GM23338 (cell line): ENCODE measurements around the gene IMMP2L. TPM values are rescaled to one million over a fixed set of nuclear protein-coding genes. Genes with fewer than 3 reads are reported as not detected.
A peak's percentile ranks its signal among the peaks of the same experiment; 100 is the strongest.

Source experiments
- ATAC-seq: fragments of 200-7000 bp; cut with Tn5 transposase; 3 replicates; pipeline ENCODE4 v1.9.1; 2020
- DNase-seq: peaks from one replicate; pipeline ENCODE4 v3.0.0-alpha.2; 2015; ENCODE audit warnings: low spot score
- H2AFZ ChIP-seq: fragments of 200-600 bp; sonication (generic); 2 replicates; pipeline ENCODE4 v1.8.0; 2016; ENCODE audit warnings: antibody characterized with exemption, mild to moderate bottlenecking, moderate library complexity
- H3F3A ChIP-seq: fragments of 200-600 bp; sonication (generic); replicated peaks from 2 replicates; pipeline ENCODE4 v1.8.0; 2017; ENCODE audit warnings: antibody characterized with exemption, mixed run types, low read depth
- H3K27ac ChIP-seq: fragments of 200-600 bp; sonication (generic); 2 replicates; pipeline ENCODE4 v1.6.1; 2016; ENCODE audit warnings: low read depth
- H3K27me3 ChIP-seq: fragments of 200-600 bp; sonication (generic); 2 replicates; pipeline ENCODE4 v1.8.0; 2016; ENCODE audit warnings: mild to moderate bottlenecking, mixed run types, moderate library complexity; ENCODE audit not compliant: insufficient read depth
- H3K36me3 ChIP-seq: fragments of 200-600 bp; sonication (generic); 2 replicates; pipeline ENCODE4 v1.8.0; 2016; ENCODE audit warnings: mild to moderate bottlenecking; ENCODE audit not compliant: insufficient read depth
- H3K4me1 ChIP-seq: fragments of 200-600 bp; sonication (generic); 2 replicates; pipeline ENCODE4 v1.8.0; 2016; ENCODE audit warnings: mild to moderate bottlenecking, moderate library complexity; ENCODE audit not compliant: insufficient read depth
- H3K4me2 ChIP-seq: fragments of 200-600 bp; sonication (generic); 2 replicates; pipeline ENCODE4 v1.7.1; 2017; ENCODE audit warnings: mixed run types
- H3K4me3 ChIP-seq: fragments of 200-600 bp; sonication (generic); 2 replicates; pipeline ENCODE4 v1.6.1; 2016; ENCODE audit warnings: mixed run types
- H3K79me2 ChIP-seq: fragments of 200-600 bp; sonication (generic); replicated peaks from 2 replicates; pipeline ENCODE4 v1.8.0; 2017; ENCODE audit warnings: mild to moderate bottlenecking; ENCODE audit not compliant: insufficient read depth
- H3K9me2 ChIP-seq: fragments of 200-600 bp; sonication (generic); 2 replicates; pipeline ENCODE4 v1.8.0; 2017; ENCODE audit not compliant: insufficient read depth
- H4K20me1 ChIP-seq: fragments of 200-600 bp; sonication (generic); replicated peaks from 2 replicates; pipeline ENCODE4 v1.8.0; 2017; ENCODE audit warnings: mild to moderate bottlenecking; ENCODE audit not compliant: insufficient read depth
- H3K27ac Mint-ChIP-seq: 2 replicates; pipeline ENCODE4 v1.8.0; 2020; ENCODE audit warnings: inconsistent platforms, mild to moderate bottlenecking, moderate library complexity, mixed read lengths
- H3K27me3 Mint-ChIP-seq: 3 replicates; pipeline ENCODE4 v1.8.0; 2022; ENCODE audit warnings: low read depth, mild to moderate bottlenecking, moderate library complexity, mixed read lengths, inconsistent platforms; ENCODE audit not compliant: insufficient read depth, poor library complexity
- H3K36me3 Mint-ChIP-seq: 3 replicates; pipeline ENCODE4 v1.8.0; 2021; ENCODE audit warnings: low read depth, mild to moderate bottlenecking, inconsistent platforms, moderate library complexity, mixed read lengths
- H3K4me1 Mint-ChIP-seq: 3 replicates; pipeline ENCODE4 v1.8.0; 2020; ENCODE audit warnings: mild to moderate bottlenecking, inconsistent platforms, mixed read lengths
- H3K4me3 Mint-ChIP-seq: 3 replicates; pipeline ENCODE4 v1.8.0; 2021; ENCODE audit warnings: moderate library complexity, mild to moderate bottlenecking, inconsistent platforms, mixed read lengths
- H3K9me3 Mint-ChIP-seq: 3 replicates; pipeline ENCODE4 v1.8.0; 2020; ENCODE audit warnings: moderate library complexity, mild to moderate bottlenecking, inconsistent platforms, mixed read lengths
- CREB1 ChIP-seq: fragments of 250-450 bp; sonication (Bioruptor Pico); IDR thresholded peaks from 2 replicates; pipeline ENCODE4 v1.5.0; 2020; ENCODE audit warnings: low read depth, mild to moderate bottlenecking, moderate library complexity
- CTCF ChIP-seq, 2 experiments: fragments of 200-600 bp in 1 of 2; sonication (generic) in 1 of 2; conservative IDR thresholded peaks; 2 replicates each; pipeline versions ENCODE4 v1.5.1 to v1.6.1; 2016 to 2017; ENCODE audit warnings: antibody characterized with exemption in 2 of 2, low read depth in 2 of 2, mild to moderate bottlenecking in 2 of 2, moderate library complexity in 1 of 2
- EZH2 ChIP-seq: fragments of 200-600 bp; sonication (generic); IDR thresholded peaks from one replicate; pipeline ENCODE4 v1.8.0; 2017; ENCODE audit warnings: antibody characterized with exemption, mild to moderate bottlenecking, low read depth; ENCODE audit not compliant: unreplicated experiment
- EZH2phosphoT487 ChIP-seq: fragments of 200-600 bp; sonication (generic); IDR thresholded peaks from one replicate; pipeline ENCODE4 v1.8.1; 2018; ENCODE audit warnings: antibody characterized with exemption; ENCODE audit not compliant: unreplicated experiment
- JUNB ChIP-seq: IDR thresholded peaks from one replicate; pipeline ENCODE4 v1.6.1; 2016; ENCODE audit warnings: antibody characterized with exemption; ENCODE audit not compliant: unreplicated experiment
- POLR2AphosphoS5 ChIP-seq: IDR thresholded peaks from 2 replicates; pipeline ENCODE4 v1.6.1; 2016; ENCODE audit warnings: antibody characterized with exemption, low read depth
- STAT1 ChIP-seq: IDR thresholded peaks from one replicate; pipeline ENCODE4 v1.6.1; 2016; ENCODE audit warnings: antibody characterized with exemption; ENCODE audit not compliant: unreplicated experiment
- ZNF114 ChIP-seq: fragments of 250-450 bp; sonication (Bioruptor Pico); IDR thresholded peaks from 2 replicates; pipeline ENCODE4 v1.5.0; 2020; ENCODE audit warnings: mild to moderate bottlenecking, moderate library complexity
- ZNF331 ChIP-seq: fragments of 250-450 bp; sonication (Bioruptor Pico); IDR thresholded peaks from 2 replicates; pipeline ENCODE4 v1.5.0; 2020; ENCODE audit warnings: low read depth, mild to moderate bottlenecking, moderate library complexity
- polyA plus RNA-seq: library from polyadenylated mRNA; unstranded; fragments of >200 nt; fragmentation: Nextera tagmentation; extraction: Ambion mirVana; gene quantifications from 2 replicates; pipeline ENCODE4 v1.2.1, GENCODE V29; 2016
- total RNA-seq: library from RNA; depleted of rRNA; stranded (reverse); fragments of >200 nt; shearing (Covaris generic); gene quantifications from 2 replicates; pipeline ENCODE4 v1.2.3, GENCODE V29; 2014

IMMP2L gene
- total and polyA plus RNA-seq, 2 experiments from 2014 or later = 7.3 to 14.0 TPM

- Histone ChIP-seq H3K27ac (no peak overlapping the region), H3K36me3 (no peaks in the 10 kb centered on the region), H3K79me2 (no peaks in the 10 kb centered on the region), H3K27me3 (no peaks in the 10 kb centered on the region), H3K9me2 (no peaks in the 10 kb centered on the region), H3K4me2 (no peak overlapping the region), H3K4me1 (no peaks in the 10 kb centered on the region), H4K20me1 (no peaks in the 10 kb centered on the region), H3K4me3 (no peak overlapping the region), H3F3A (no peaks in the 10 kb centered on the region), H2AFZ (no peak overlapping the region)
- ATAC-seq = no peak
- Mint-ChIP-seq H3K4me1 (no peaks in the 10 kb centered on the region), H3K27me3 (no peaks in the 10 kb centered on the region), H3K4me3 (no peak overlapping the region), H3K27ac (no peak overlapping the region), H3K9me3 (no peaks in the 10 kb centered on the region), H3K36me3 (peaks cover 2% of the 10 kb centered on the region; the same call in 1 of the 3 replicates)
- TF ChIP-seq CREB1 (CRISPR knock-in tag) (no peak), ZNF114 (CRISPR knock-in tag) (no peak), POLR2AphosphoS5 (no peak), CTCF (conservative IDR thresholded peaks at IDR 0.05; ENCODE audit: low read depth in 2 of 2) (peak; percentile 72 to 82), EZH2 (no peak), ZNF331 (CRISPR knock-in tag) (no peak), STAT1 (no peak)
- peak; percentile 62 for DNase-seq
Observed at GRCh38 chr7:111486472-111487142, 75.7 kb downstream of the IMMP2L start.

GRCh38 chr7:111485701-111486380 lies 76.5 kb downstream of the IMMP2L start:
- no peaks in the 10 kb centered on the region for H3K4me1 Mint-ChIP-seq
- Histone ChIP-seq H3K4me2 (no peak overlapping the region), H3K27me3 (no peaks in the 10 kb centered on the region), H3K27ac (no peak overlapping the region), H3F3A (no peaks in the 10 kb centered on the region), H3K36me3 (no peaks in the 10 kb centered on the region), H2AFZ (no peak overlapping the region), H3K4me1 (no peaks in the 10 kb centered on the region), H4K20me1 (no peaks in the 10 kb centered on the region), H3K9me2 (no peaks in the 10 kb centered on the region), H3K4me3 (no peak overlapping the region), H3K79me2 (no peaks in the 10 kb centered on the region)
- H3K9me3 Mint-ChIP-seq = no peaks in the 10 kb centered on the region
- peaks cover 2% of the 10 kb centered on the region; the same call in 1 of the 3 replicates for H3K36me3 Mint-ChIP-seq
- TF ChIP-seq JUNB = no peak
- no peak overlapping the region for H3K27ac Mint-ChIP-seq
- no peak for ATAC-seq
- H3K4me3 Mint-ChIP-seq = no peak overlapping the region
- H3K27me3 Mint-ChIP-seq = no peaks in the 10 kb centered on the region
- DNase-seq = no peak

DNA sequence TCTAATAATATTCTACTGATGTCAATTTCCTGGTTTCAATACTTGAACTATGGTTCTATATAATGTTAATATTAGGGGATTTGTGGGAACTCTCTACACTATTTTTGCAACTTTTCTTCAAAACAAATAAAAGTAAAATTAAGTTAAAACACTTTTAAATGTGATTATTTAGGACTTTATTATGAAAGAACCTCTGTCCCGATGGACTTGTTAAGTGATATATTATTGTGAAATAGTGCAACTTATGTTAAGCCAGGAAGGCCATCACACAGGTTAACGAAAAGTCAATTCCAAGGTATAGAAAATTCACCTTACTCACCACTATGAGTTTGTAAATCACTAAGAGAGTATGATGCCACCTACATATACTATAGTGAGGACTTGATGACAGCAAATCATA lies 79.2 kb downstream of the IMMP2L start:
- H3K27me3 ChIP-seq = no peaks in the 10 kb centered on the region
- H3K27ac ChIP-seq = no peak overlapping the region
- H3K36me3 ChIP-seq = no peaks in the 10 kb centered on the region
- no peak for DNase-seq
- no peaks in the 10 kb centered on the region for H3K4me1 ChIP-seq
- H3K4me2 ChIP-seq = no peak overlapping the region
- no peaks in the 10 kb centered on the region for H3F3A ChIP-seq
- Mint-ChIP-seq H3K27ac (no peak overlapping the region), H3K36me3 (no peaks in the 10 kb centered on the region), H3K4me1 (no peaks in the 10 kb centered on the region), H3K9me3 (no peaks in the 10 kb centered on the region; the same call in 2 of the 3 replicates), H3K4me3 (no peak overlapping the region), H3K27me3 (no peaks in the 10 kb centered on the region)
- H4K20me1 ChIP-seq = no peaks in the 10 kb centered on the region
- H2AFZ ChIP-seq = no peak overlapping the region
- no peak overlapping the region for H3K4me3 ChIP-seq
- H3K79me2 ChIP-seq = no peaks in the 10 kb centered on the region
- no peaks in the 10 kb centered on the region for H3K9me2 ChIP-seq
- no peak for ATAC-seq
- no peak for TF ChIP-seq JUNB
- TF ChIP-seq EZH2phosphoT487 = no peak
